Effector memory CD4-positive, alpha-beta T cell (primary cell): ENCODE measurements around the gene FBXL22.

Source experiments
- DNase-seq, 3 donors: peaks; one replicate each; pipeline ENCODE4 v3.0.0-alpha.2; 2020
- H3K27ac ChIP-seq: 2 replicates; pipeline ENCODE4 v1.7.0; 2013; ENCODE audit warnings: mild to moderate bottlenecking, low read length, moderate library complexity; ENCODE audit not compliant: insufficient read depth, poor library complexity, severe bottlenecking
- H3K27me3 ChIP-seq: replicated peaks from 2 replicates; pipeline ENCODE4 v1.7.0; 2013; ENCODE audit warnings: mild to moderate bottlenecking, low read length; ENCODE audit not compliant: insufficient read depth, control insufficient read depth, poor library complexity, severe bottlenecking
- H3K36me3 ChIP-seq: 2 replicates; pipeline ENCODE4 v1.7.0; 2013; ENCODE audit warnings: mild to moderate bottlenecking, low read length, moderate library complexity; ENCODE audit not compliant: control insufficient read depth, insufficient read depth
- H3K4me1 ChIP-seq: 2 replicates; pipeline ENCODE4 v1.7.0; 2013; ENCODE audit warnings: low read length, mild to moderate bottlenecking; ENCODE audit not compliant: control insufficient read depth, insufficient read depth, poor library complexity, severe bottlenecking
- H3K4me3 ChIP-seq: 2 replicates; pipeline ENCODE4 v1.7.0; 2013; ENCODE audit warnings: low read length, low read depth, mild to moderate bottlenecking; ENCODE audit not compliant: insufficient read depth, poor library complexity, severe bottlenecking
- H3K9me3 ChIP-seq: 2 replicates; pipeline ENCODE4 v1.7.0; 2013; ENCODE audit warnings: mild to moderate bottlenecking, low read length, moderate library complexity; ENCODE audit not compliant: control insufficient read depth

FBXL22 gene

GRCh38 chr15:63601026-63601703, 4.0 kb downstream of the FBXL22 start:
- Histone ChIP-seq H3K4me3 (peak overlapping the region; percentile 75), H3K36me3 (no peaks in the 10 kb centered on the region), H3K9me3 (no peaks in the 10 kb centered on the region), H3K27me3 (no peaks in the 10 kb centered on the region), H3K27ac (peak overlapping the region; percentile 77), H3K4me1 (peaks cover 28% of the 10 kb centered on the region)
- peak; percentile 42 to 56 (median 52) for DNase-seq

- DNase-seq = no peak
- peaks cover 33% of the 10 kb centered on the region for H3K4me1 ChIP-seq
- peak overlapping the region; percentile 75 for H3K4me3 ChIP-seq
- H3K9me3 ChIP-seq = no peaks in the 10 kb centered on the region
- no peaks in the 10 kb centered on the region for H3K27me3 ChIP-seq
- no peaks in the 10 kb centered on the region for H3K36me3 ChIP-seq
- peak overlapping the region; percentile 77 for H3K27ac ChIP-seq
Observed at GRCh38 chr15:63601704-63602185, 4.6 kb downstream of the FBXL22 start.

GRCh38 chr15:63602595-63602994, 5.4 kb downstream of the FBXL22 start:
- Histone ChIP-seq H3K27ac (no peak overlapping the region), H3K4me3 (no peak overlapping the region), H3K9me3 (no peaks in the 10 kb centered on the region), H3K27me3 (no peaks in the 10 kb centered on the region), H3K4me1 (peaks cover 33% of the 10 kb centered on the region), H3K36me3 (no peaks in the 10 kb centered on the region)
- no peak for DNase-seq

GRCh38 chr15:63603516-63603915, 6.3 kb downstream of the FBXL22 start:
- H3K27ac ChIP-seq = no peak overlapping the region
- peaks cover 7% of the 10 kb centered on the region for H3K36me3 ChIP-seq
- H3K9me3 ChIP-seq = no peaks in the 10 kb centered on the region
- no peaks in the 10 kb centered on the region for H3K27me3 ChIP-seq
- peaks cover 33% of the 10 kb centered on the region for H3K4me1 ChIP-seq
- H3K4me3 ChIP-seq = no peak overlapping the region
- no peak for DNase-seq

GRCh38 chr15:63604281-63604680, 7.1 kb downstream of the FBXL22 start:
- peaks cover 14% of the 10 kb centered on the region for H3K36me3 ChIP-seq
- no peaks in the 10 kb centered on the region for H3K27me3 ChIP-seq
- no peak overlapping the region for H3K27ac ChIP-seq
- DNase-seq = no peak
- H3K9me3 ChIP-seq = no peaks in the 10 kb centered on the region
- H3K4me3 ChIP-seq = no peak overlapping the region
- peaks cover 33% of the 10 kb centered on the region for H3K4me1 ChIP-seq

- Histone ChIP-seq H3K27me3 (no peaks in the 10 kb centered on the region), H3K4me3 (no peak overlapping the region), H3K9me3 (no peaks in the 10 kb centered on the region), H3K4me1 (peaks cover 32% of the 10 kb centered on the region), H3K27ac (peak overlapping the region; percentile 32), H3K36me3 (peaks cover 20% of the 10 kb centered on the region)
- DNase-seq = no peak
Observed at GRCh38 chr15:63605036-63605435, 7.8 kb downstream of the FBXL22 start.

- no peaks in the 10 kb centered on the region for H3K9me3 ChIP-seq
- H3K27ac ChIP-seq = peak overlapping the region; percentile 32
- peaks cover 36% of the 10 kb centered on the region for H3K4me1 ChIP-seq
- no peak overlapping the region for H3K4me3 ChIP-seq
- H3K27me3 ChIP-seq = no peaks in the 10 kb centered on the region
- H3K36me3 ChIP-seq = peaks cover 20% of the 10 kb centered on the region
- DNase-seq = peak in 1 of 3 donors; percentile 16
Observed at GRCh38 chr15:63605816-63606215, 8.6 kb downstream of the FBXL22 start.

GRCh38 chr15:63606308-63606707, 9.1 kb downstream of the FBXL22 start:
- Histone ChIP-seq H3K9me3 (no peaks in the 10 kb centered on the region), H3K36me3 (peaks cover 20% of the 10 kb centered on the region), H3K4me3 (no peak overlapping the region), H3K27ac (peak overlapping the region; percentile 32), H3K27me3 (no peaks in the 10 kb centered on the region), H3K4me1 (peaks cover 35% of the 10 kb centered on the region)
- no peak for DNase-seq

- no peaks in the 10 kb centered on the region for H3K27me3 ChIP-seq
- no peak for DNase-seq
- H3K27ac ChIP-seq = no peak overlapping the region
- no peaks in the 10 kb centered on the region for H3K9me3 ChIP-seq
- no peak overlapping the region for H3K4me3 ChIP-seq
- peaks cover 30% of the 10 kb centered on the region for H3K4me1 ChIP-seq
- H3K36me3 ChIP-seq = peaks cover 29% of the 10 kb centered on the region
Observed at GRCh38 chr15:63608989-63609388, 11.8 kb downstream of the FBXL22 start.

- peaks cover 29% of the 10 kb centered on the region for H3K36me3 ChIP-seq
- H3K4me1 ChIP-seq = peaks cover 30% of the 10 kb centered on the region
- H3K9me3 ChIP-seq = no peaks in the 10 kb centered on the region
- no peak overlapping the region for H3K27ac ChIP-seq
- H3K27me3 ChIP-seq = no peaks in the 10 kb centered on the region
- no peak for DNase-seq
- no peak overlapping the region for H3K4me3 ChIP-seq
Observed at GRCh38 chr15:63609448-63609847, 12.3 kb downstream of the FBXL22 start.
